ENCODE results near the gene CFAP61.

GRCh38 chr20:20199361-20200160 lies 147.2 kb downstream of the CFAP61 start:
- TF ChIP-seq GATA2 (IDR thresholded peaks at IDR 0.05; ENCODE audit: low read depth, low read length) = peak; percentile 84
- TF ChIP-seq GATA3 (IDR thresholded peaks at IDR 0.05; ENCODE audit: low read depth, low read length) = peak; percentile 69; the same call in 1 of the 2 replicates

Measured in SH-SY5Y (cell line).